SK-N-SH (cell line): ENCODE measurements around the gene HINT3. TPM values are rescaled to one million over a fixed set of nuclear protein-coding genes. Genes with fewer than 3 reads are reported as not detected.
"Not testable (repeated sequence)": the region's sequence is repeated elsewhere in the genome, so short reads cannot be mapped to it uniquely, and the experiment has no call there.

Source experiments
- CTCF ChIA-PET: fragments of 300-600, 350-600 bp; formaldehyde crosslinking; extraction: SDS; loops from one replicate; lab custom pipeline; 2021; lab: Yijun Ruan, JAX
- POLR2A ChIA-PET: fragments of 350-600 bp; sonication (Branson Sonifier 250); formaldehyde crosslinking; extraction: SDS; loops from one replicate; lab custom pipeline; 2020; ENCODE audit warnings: antibody characterized with exemption, inconsistent platforms; lab: Yijun Ruan, JAX
- DNase-seq: peaks from one replicate; pipeline ENCODE4 v3.0.0; 2012
- H2AFZ ChIP-seq: fragments of 200-600 bp; sonication (generic); 2 replicates; pipeline ENCODE4 v1.8.1; 2016; ENCODE audit warnings: antibody characterized with exemption, mild to moderate bottlenecking, low read depth
- H3F3A ChIP-seq: fragments of 200-600 bp; sonication (generic); replicated peaks from 2 replicates; pipeline ENCODE3; 2016; ENCODE audit warnings: antibody characterized with exemption, mild to moderate bottlenecking; ENCODE audit not compliant: insufficient read depth
- H3K27ac ChIP-seq, 2 experiments: fragments of 200-500 bp in 1 of 2; fragments of 200-600 bp in 1 of 2; sonication (Bioruptor generic) in 1 of 2; sonication (generic), shearing (Covaris generic) in 1 of 2; 2 replicates each; pipeline versions ENCODE4 v1.5.1 to v1.6.1; 2014 to 2016; ENCODE audit warnings: low read depth in 2 of 2, inconsistent platforms in 1 of 2, low read length in 1 of 2, mild to moderate bottlenecking in 1 of 2, mixed read lengths in 1 of 2
- H3K27me3 ChIP-seq: fragments of 200-600 bp; sonication (generic), shearing (Covaris generic); 2 replicates; pipeline ENCODE4 v1.6.1; 2016; ENCODE audit warnings: mixed run types; ENCODE audit not compliant: insufficient read depth
- H3K36me3 ChIP-seq, 2 experiments: fragments of 200-500 bp in 1 of 2; fragments of 200-600 bp in 1 of 2; sonication (Bioruptor generic) in 1 of 2; sonication (generic) in 1 of 2; replicated peaks in 1 of 2; 2 replicates each; pipeline versions ENCODE3 to v1.5.1; 2014 to 2016; ENCODE audit warnings: low read length in 1 of 2, mild to moderate bottlenecking in 1 of 2; ENCODE audit not compliant: insufficient read depth in 2 of 2, control insufficient read depth in 1 of 2
- H3K4me1 ChIP-seq, 2 experiments: fragments of 200-500 bp in 1 of 2; fragments of 200-600 bp in 1 of 2; sonication (Bioruptor generic) in 1 of 2; sonication (generic), shearing (Covaris generic) in 1 of 2; 2 replicates each; pipeline versions ENCODE4 v1.5.1 to v1.6.1; 2014 to 2016; ENCODE audit warnings: low read depth in 1 of 2, low read length in 1 of 2, mixed run types in 1 of 2; ENCODE audit not compliant: insufficient read depth in 2 of 2, control insufficient read depth in 1 of 2
- H3K4me2 ChIP-seq: fragments of 200-600 bp; sonication (generic), shearing (Covaris generic); 2 replicates; pipeline ENCODE4 v1.6.1; 2017; ENCODE audit warnings: mixed run types
- H3K4me3 ChIP-seq, 2 experiments: fragments of 200-500 bp in 1 of 2; fragments of 200-600 bp in 1 of 2; sonication (Bioruptor generic) in 1 of 2; sonication (generic), shearing (Covaris generic) in 1 of 2; 2 replicates each; pipeline versions ENCODE4 v1.5.1 to v1.8.1; 2014 to 2016; ENCODE audit warnings: low read depth in 2 of 2, inconsistent platforms in 1 of 2, low read length in 1 of 2, mild to moderate bottlenecking in 1 of 2, mixed read lengths in 1 of 2, moderate library complexity in 1 of 2
- H3K79me2 ChIP-seq: fragments of 200-600 bp; sonication (generic); 2 replicates; pipeline ENCODE4 v1.8.1; 2017; ENCODE audit warnings: mild to moderate bottlenecking; ENCODE audit not compliant: insufficient read depth
- H3K9ac ChIP-seq: fragments of 200-600 bp; sonication (generic); 2 replicates; pipeline ENCODE4 v1.6.1; 2017; ENCODE audit warnings: mixed run types
- H3K9me2 ChIP-seq: fragments of 200-600 bp; sonication (generic); 2 replicates; pipeline ENCODE4 v1.6.1; 2017; ENCODE audit warnings: mixed run types
- H3K9me3 ChIP-seq: fragments of 200-600 bp; sonication (generic); 2 replicates; pipeline ENCODE4 v1.6.1; 2017; ENCODE audit warnings: mixed run types, mild to moderate bottlenecking, moderate library complexity
- H4K20me1 ChIP-seq: fragments of 200-600 bp; sonication (generic); 2 replicates; pipeline ENCODE4 v1.6.1; 2017; ENCODE audit warnings: mild to moderate bottlenecking, mixed run types; ENCODE audit not compliant: insufficient read depth
- CHD2 ChIP-seq: fragments of 150-350 bp; IDR thresholded peaks from 2 replicates; pipeline ENCODE4 v1.6.1; 2018; ENCODE audit warnings: low read length; ENCODE audit not compliant: partially characterized antibody
- CTCF ChIP-seq: fragments of 200-600 bp; sonication (generic); IDR thresholded peaks from 2 replicates; pipeline ENCODE4 v1.6.1; 2017; ENCODE audit warnings: antibody characterized with exemption, mild to moderate bottlenecking, moderate library complexity
- ELF1 ChIP-seq: IDR thresholded peaks from 2 replicates; pipeline ENCODE4 v1.4.0; 2012
- EZH2phosphoT487 ChIP-seq: fragments of 200-600 bp; sonication (generic); IDR thresholded peaks from 2 replicates; pipeline ENCODE4 v1.6.1; 2017; ENCODE audit warnings: low read depth, mixed run types, mild to moderate bottlenecking, antibody characterized with exemption, moderate library complexity, borderline replicate concordance
- FOSL2 ChIP-seq: IDR thresholded peaks from 2 replicates; pipeline ENCODE4 v1.4.0; 2012; ENCODE audit warnings: low read depth, mild to moderate bottlenecking, moderate library complexity, borderline replicate concordance
- FOXJ3 ChIP-seq: sonication (generic); formaldehyde crosslinking; IDR thresholded peaks from 2 replicates; pipeline ENCODE4 v1.5.1; 2020; ENCODE audit warnings: mild to moderate bottlenecking, missing genetic modification reagents
- FOXM1 ChIP-seq: IDR thresholded peaks from 2 replicates; pipeline ENCODE4 v1.4.0; 2012; ENCODE audit warnings: low read depth, mild to moderate bottlenecking
- GABPA ChIP-seq: IDR thresholded peaks from 2 replicates; pipeline ENCODE4 v1.4.0; 2012; ENCODE audit warnings: low read depth, mild to moderate bottlenecking
- IRF3 ChIP-seq: fragments of 150-350 bp; IDR thresholded peaks from 2 replicates; pipeline ENCODE4 v1.6.1; 2016; ENCODE audit warnings: mild to moderate bottlenecking, low read depth, low read length
- POLR2AphosphoS5 ChIP-seq: IDR thresholded peaks from 2 replicates; pipeline ENCODE4 v1.6.1; 2012; ENCODE audit warnings: low read depth, low read length
- RCOR1 ChIP-seq: fragments of 150-350 bp; IDR thresholded peaks from 2 replicates; pipeline ENCODE4 v1.6.1; 2017; ENCODE audit warnings: antibody characterized with exemption, low read length
- REST ChIP-seq: IDR thresholded peaks from 2 replicates; pipeline ENCODE4 v1.6.1; 2012; ENCODE audit warnings: mild to moderate bottlenecking, low read depth, low read length, moderate library complexity
- RXRA ChIP-seq: IDR thresholded peaks from 2 replicates; pipeline ENCODE4 v1.4.0; 2012; ENCODE audit warnings: low read depth, mild to moderate bottlenecking, borderline replicate concordance
- SIN3A ChIP-seq: IDR thresholded peaks from 2 replicates; pipeline ENCODE4 v1.6.1; 2012; ENCODE audit warnings: low read depth, mild to moderate bottlenecking, low read length, moderate library complexity, borderline replicate concordance
- SMC3 ChIP-seq: IDR thresholded peaks from 2 replicates; pipeline ENCODE4 v1.6.1; 2012; ENCODE audit warnings: low read depth, low read length, improper control_type of control experiment
- TAF1 ChIP-seq: IDR thresholded peaks from 2 replicates; pipeline ENCODE4 v1.6.1; 2012; ENCODE audit warnings: low read depth, mild to moderate bottlenecking, low read length, moderate library complexity, borderline replicate concordance
- TCF12 ChIP-seq: IDR thresholded peaks from 2 replicates; pipeline ENCODE4 v1.4.0; 2012
- USF2 ChIP-seq: fragments of 150-350 bp; IDR thresholded peaks from 2 replicates; pipeline ENCODE4 v1.6.1; 2017; ENCODE audit warnings: antibody characterized with exemption, low read length, low read depth, borderline replicate concordance
- ZBTB33 ChIP-seq: IDR thresholded peaks from 2 replicates; pipeline ENCODE4 v1.4.0; 2012; ENCODE audit warnings: low read depth, borderline replicate concordance
- WGBS: methylation state at CpG from one replicate; pipeline ENCODE4 v1.1.6; 2017; ENCODE audit warnings: low lambda C conversion rate; 5-methylcytosine and 5-hydroxymethylcytosine counted together
- polyA plus RNA-seq, 3 experiments: library from polyadenylated mRNA; depleted of rRNA; stranded (reverse); fragments of >200 nt; gene quantifications; 2 replicates each; pipeline ENCODE4 v1.2.3, GENCODE V29; 2012

The HINT3 gene
- polyA plus RNA-seq, 1 of the 3 experiments (the other 2 are of a cell fraction), result 1.8 TPM

GRCh38 chr6:125970760-125971159 is 14.2 kb downstream of the HINT3 start:
- H3K79me2 ChIP-seq, result no peaks in the 10 kb centered on the region; the same call in 1 of the 2 replicates
- H3K4me2 ChIP-seq, result no peak overlapping the region
- H3F3A ChIP-seq, result no peaks in the 10 kb centered on the region
- no peaks in the 10 kb centered on the region for H3K27me3 ChIP-seq
- no peaks in the 10 kb centered on the region for H3K9me2 ChIP-seq
- H3K9me3 ChIP-seq, result no peaks in the 10 kb centered on the region
- POLR2A ChIA-PET, result interaction anchor here (0.8 to 1.0 kb wide), 2 partner anchors 15 to 180 kb away, joined by 3 read pairs; partner anchors contain the start of gene NCOA7
- DNase-seq, result no peak
- 93% methylated on average over 2 of the region's 2 CpGs for WGBS
- no peaks in the 10 kb centered on the region for H4K20me1 ChIP-seq
- no peak overlapping the region for H3K27ac ChIP-seq
- H2AFZ ChIP-seq, result no peak overlapping the region
- peaks cover 6 to 17% of the 10 kb centered on the region in 2 experiments for H3K36me3 ChIP-seq
- H3K4me3 ChIP-seq, result no peak overlapping the region
- no peak overlapping the region for H3K9ac ChIP-seq
- H3K4me1 ChIP-seq, result no peaks in the 10 kb centered on the region
- no peak for TF ChIP-seq RXRA
- no peak for TF ChIP-seq USF2
- TF ChIP-seq FOSL2, result no peak
- TF ChIP-seq EZH2phosphoT487, result no peak
- no peak for TF ChIP-seq ELF1
- TF ChIP-seq FOXJ3, result no peak
- TF ChIP-seq GABPA, result no peak
- no peak for TF ChIP-seq RCOR1
- TF ChIP-seq TCF12, result no peak
- no peak for TF ChIP-seq ZBTB33
- TF ChIP-seq REST, result no peak
- TF ChIP-seq CTCF, result no peak
- no peak for TF ChIP-seq TAF1
- TF ChIP-seq CHD2, result no peak
- TF ChIP-seq FOXM1, result no peak
- TF ChIP-seq POLR2AphosphoS5, result no peak
- no peak for TF ChIP-seq IRF3
- TF ChIP-seq SMC3, result no peak
- TF ChIP-seq SIN3A, result no peak
- CTCF ChIA-PET, result interaction anchor here (0.9 to 2.3 kb wide), 8 partner anchors 13 to 659 kb away, joined by 3 to 12 read pairs (median 4); partner anchors contain the start of gene HINT3

GRCh38 chr6:125972478-125972877 is 15.9 kb downstream of the HINT3 start:
- 100% methylated on average over 1 of the region's 1 CpG for WGBS
- POLR2A ChIA-PET, DNase-seq, H2AFZ ChIP-seq, H3K9ac ChIP-seq, H3K9me2 ChIP-seq, H3K4me3 ChIP-seq, H3K4me2 ChIP-seq, H3K79me2 ChIP-seq, H4K20me1 ChIP-seq, H3K9me3 ChIP-seq, H3K27me3 ChIP-seq, H3K4me1 ChIP-seq, H3K27ac ChIP-seq, H3F3A ChIP-seq: not testable (repeated sequence)
- CTCF ChIA-PET, result interaction anchor here (0.6 to 3.2 kb wide), 6 partner anchors 8 to 194 kb away, joined by 3 to 32 read pairs (median 18); partner anchors contain the start of gene NCOA7
- peaks cover 6 to 21% of the 10 kb centered on the region in 2 experiments for H3K36me3 ChIP-seq
